ENCODE results near the gene TCP10L.
"Not testable (repeated sequence)": the region's sequence is repeated elsewhere in the genome, so short reads cannot be mapped to it uniquely, and the experiment has no call there.

The TCP10L gene, protein sequence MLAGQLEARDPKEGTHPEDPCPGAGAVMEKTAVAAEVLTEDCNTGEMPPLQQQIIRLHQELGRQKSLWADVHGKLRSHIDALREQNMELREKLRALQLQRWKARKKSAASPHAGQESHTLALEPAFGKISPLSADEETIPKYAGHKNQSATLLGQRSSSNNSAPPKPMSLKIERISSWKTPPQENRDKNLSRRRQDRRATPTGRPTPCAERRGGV

DNA sequence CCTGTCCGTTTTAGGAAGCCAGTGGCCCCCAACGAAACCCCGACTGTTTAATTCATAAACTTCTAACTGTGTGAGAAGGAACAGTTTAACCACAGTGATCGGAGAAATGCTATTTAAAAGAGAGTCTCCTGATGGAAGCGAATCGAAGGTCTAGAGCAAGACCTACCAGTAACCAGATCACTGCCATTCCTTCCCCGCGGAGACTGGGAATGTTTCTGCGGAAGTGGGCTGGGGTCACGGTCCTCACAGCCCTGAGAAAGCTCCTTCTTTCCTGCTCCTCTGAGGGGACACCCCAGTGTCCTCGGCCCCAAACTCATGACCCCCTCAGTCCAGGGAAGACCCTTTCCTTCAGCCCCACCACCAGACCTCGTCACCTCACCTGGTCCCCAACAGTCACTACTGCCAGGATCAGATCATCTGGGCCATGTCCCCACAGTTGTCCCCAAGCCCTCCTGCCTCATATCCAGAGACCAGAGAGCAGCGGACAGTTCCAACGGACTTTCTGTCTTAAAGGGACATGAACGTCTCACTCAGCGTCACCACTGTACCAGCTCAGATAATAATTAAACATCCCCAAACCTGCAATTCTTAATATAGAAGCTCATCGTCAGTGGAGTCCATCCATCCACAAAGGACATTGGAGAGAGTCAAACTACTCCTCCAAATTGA is at the start of gene TCP10L:
TSS of gene TCP10L (minus strand) at position 482 of the 669 bp plus-strand sequence. CDS start 1,219 bp downstream, outside the sequence.
- DNase-seq (ENCODE audit: low spot score), result no peak

DNA sequence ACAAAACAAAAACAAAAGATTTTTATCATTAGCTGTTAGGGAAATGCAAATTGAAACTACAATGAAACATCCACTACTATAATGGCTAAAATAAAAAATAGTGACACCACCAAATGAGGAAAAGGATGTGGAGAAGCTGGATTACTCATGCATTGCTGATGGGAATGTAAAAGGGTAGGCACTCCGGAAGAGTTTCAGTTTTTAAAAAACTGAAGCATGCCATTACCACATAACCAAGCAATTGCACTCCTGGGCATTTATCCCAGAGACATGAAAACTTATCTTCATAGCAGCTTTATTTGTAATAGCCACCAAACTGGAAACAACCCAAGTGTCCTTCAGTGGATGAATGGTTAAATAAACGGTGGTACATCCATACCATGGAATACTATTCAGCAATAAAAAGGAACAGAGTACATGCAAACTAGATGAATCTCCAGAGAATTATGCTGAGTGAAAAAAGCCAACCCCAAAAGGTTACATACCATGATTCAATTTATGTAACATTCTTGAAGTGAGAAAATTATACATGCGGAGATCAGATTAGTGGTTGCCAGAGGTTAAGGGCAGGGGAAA is 41.4 kb upstream of the TCP10L start:
- DNase-seq (ENCODE audit: low spot score), result peak; percentile 30

DNA sequence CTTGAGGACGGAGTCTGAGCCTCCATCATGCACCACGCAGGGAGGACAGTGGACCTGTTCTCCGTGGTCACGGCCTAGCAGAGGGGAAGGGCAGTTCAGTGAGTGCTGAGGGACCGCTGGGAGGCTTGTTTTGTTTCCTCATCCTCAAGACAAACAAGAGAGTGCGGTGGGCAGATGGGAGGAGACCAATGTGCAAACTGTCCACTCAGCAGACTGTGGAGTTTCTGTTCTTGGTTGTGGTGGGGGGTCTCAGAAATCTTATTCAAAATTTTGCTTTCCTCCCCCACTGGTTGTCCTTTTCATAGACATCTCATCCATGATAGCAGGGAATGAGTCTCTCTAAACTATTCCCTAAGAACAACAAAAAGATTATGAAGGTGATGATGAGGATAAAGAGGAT is 32.9 kb upstream of the TCP10L start:
- not testable (repeated sequence) for DNase-seq (ENCODE audit: low spot score)

DNA sequence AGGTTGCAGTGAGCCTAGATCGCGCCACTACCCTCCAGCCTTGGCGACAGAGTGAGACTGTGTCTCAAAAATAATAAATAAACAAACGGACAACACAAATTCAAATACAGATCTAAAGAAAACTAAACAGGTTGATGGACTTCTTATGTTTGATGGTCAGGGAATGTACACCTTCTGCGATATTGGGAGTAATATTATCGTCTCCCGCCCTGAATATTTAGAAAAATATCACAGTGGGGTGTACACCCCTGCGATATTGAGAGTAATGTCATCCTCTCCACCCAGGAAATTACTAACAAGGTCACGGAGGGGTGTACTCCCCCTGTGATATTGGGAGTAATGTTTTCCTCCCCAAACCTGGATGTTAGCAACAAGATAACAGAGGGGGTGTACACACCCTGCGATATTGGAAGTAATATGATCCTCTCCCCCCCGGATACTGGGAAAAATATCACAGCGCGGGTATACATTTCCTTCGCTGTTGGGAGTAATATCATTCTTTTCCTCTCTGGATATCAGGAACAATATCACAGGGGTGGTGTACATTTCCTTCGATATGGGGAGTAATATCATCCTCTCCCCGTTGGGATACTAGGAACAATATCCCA is 28.2 kb upstream of the TCP10L start:
- no peak for DNase-seq (ENCODE audit: low spot score)

DNA sequence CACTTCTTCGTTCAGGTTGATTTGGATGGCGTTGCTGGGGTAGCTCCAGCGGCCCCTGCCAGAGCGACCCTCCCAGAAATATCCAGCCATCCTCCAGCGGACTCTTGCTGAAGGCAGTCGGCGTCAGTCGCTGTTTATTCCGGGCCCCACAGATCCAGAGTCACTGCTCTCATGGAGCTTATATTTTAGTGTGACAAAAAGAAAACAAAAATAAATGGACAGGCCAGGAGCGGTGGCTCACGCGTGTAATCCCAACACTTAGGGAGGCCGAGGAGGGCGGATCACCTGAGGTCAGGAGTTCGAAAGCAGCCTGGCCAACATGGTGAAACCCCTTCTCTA is 27.6 kb upstream of the TCP10L start:
- DNase-seq (ENCODE audit: low spot score), result no peak

DNA sequence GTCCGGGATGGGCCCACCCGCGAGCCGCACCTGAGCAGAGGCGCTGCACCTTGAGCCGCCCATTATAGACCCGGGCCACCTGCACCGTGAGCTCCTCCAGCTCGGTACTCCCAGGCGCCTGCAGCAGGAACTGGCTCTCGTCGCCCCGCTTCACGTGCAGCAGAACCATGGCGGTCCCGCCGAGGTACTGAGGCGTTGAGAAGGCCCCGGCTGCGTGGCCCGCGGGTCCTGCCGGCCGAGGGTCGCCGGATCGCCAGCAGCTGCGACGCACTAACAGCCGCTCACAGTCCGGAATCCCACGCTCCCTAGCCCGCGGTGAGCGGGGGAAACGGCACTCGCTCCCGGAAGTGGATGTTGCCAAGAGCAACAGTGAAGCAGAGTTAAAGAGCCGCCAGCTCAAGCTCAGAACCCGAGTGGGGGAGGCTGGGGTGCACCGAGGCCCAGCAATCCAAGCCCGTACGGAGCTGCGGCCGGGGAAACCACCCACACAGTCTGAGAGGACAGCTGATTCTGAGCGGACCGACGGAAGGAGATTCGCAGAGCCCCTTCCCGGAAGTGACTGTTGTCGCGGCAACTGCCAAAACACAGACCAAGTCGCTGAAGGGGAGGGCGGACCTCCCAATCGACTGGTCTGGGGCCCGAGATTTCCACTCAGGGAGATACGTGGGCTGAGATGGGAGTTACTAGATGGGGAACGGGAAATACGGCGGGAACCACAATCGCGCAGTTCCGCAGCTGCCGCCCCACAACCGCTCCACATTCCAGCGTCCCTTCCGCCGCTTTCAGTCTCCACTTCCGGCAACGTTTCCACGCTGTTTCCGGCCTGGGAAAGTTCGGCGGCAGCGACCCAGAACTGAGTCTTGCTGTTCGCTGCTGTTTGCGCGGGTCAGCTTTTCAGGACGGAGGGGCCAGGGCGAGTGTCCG is 27.0 kb upstream of the TCP10L start, which contains the start of gene CFAP298:
TSS of gene CFAP298 (minus strand) at position 303 of the 924 bp plus-strand sequence. CDS start at position 169, 134 bp downstream.
- DNase-seq (ENCODE audit: low spot score), result peak; percentile 94

DNA sequence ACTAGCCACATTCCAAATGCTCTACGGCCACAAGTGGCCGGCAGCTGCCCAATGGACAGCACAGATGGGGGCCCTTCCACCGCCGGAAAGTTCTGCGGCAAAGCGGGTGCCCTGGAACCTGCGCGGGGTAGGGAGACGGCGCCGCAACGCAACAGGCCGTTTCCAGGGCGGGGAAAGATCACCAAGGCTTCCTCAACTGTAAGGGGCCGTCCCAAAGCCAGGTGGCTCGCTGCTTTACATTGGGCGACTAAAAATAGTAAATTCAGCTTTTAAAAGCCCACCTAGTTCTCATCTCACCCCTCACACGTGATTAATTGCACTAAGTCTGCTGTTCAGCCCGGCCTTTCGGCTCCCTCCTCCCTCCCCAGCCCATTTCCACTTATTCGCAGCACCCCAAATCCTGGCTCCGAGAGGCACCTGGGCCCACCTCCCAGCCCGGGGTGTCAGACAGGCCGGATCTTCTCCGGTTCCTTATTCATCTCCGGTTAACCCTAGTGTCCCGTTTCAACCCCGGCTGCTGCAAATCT is 26.2 kb upstream of the TCP10L start:
- DNase-seq (ENCODE audit: low spot score), result peak; percentile 31

DNA sequence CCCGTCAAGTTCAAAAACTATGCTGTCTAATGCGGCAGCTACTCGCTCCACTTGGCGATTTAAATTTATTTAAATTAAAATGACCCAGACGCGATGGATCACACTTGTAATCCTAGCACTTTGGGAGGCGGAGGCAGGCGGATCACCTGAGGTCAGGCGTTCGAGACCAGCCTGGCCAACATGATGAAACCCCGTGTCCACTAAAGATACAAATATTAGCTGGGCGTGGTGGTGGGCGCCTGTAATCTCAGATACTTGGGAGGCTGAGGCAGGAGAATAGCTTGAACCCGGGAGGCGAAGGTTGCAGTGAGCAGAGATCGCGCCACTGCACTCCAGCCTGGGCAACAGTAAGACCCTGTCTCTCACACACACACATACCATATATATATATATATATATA is 25.6 kb upstream of the TCP10L start:
- DNase-seq (ENCODE audit: low spot score), result not testable (repeated sequence)

DNA sequence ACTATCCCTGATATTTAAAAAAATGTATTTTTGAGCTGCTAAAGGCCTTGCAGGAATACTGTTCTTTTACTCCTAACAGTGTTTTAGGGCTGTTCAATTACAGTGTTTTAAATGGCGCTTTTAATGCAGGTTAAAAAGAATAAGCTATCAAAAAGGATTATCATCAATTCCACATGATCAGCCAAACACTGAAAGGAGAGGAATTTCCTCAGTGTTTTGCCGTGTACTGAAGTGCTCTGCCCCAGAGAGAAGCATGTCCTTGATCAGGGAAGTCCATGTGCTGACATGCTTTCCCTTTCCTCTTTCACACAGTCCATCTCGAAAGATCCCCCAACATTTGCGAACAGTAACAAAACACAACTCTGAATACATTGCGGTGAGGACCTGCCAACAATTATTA is 23.5 kb upstream of the TCP10L start:
- DNase-seq (ENCODE audit: low spot score), result no peak

DNA sequence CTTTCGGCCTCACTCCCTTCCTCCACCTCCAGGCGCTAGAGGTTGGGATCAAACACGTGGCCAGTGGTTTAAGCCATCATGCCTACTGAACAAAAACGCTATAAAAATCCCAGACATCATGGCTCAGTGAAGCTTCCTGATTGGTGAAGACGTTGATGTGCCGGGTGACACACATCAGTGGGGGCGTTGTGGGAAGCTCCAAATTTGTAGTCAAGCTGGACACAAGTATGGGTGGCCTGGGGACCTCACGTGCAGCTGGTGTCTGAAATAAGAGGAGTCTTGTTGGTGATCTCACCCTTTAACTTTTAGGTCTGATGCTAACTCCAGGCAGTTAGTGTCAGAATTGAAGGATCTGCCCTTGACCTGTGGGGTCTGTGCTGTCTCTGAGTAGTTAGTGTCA is 20.1 kb upstream of the TCP10L start:
- DNase-seq (ENCODE audit: low spot score), result no peak

DNA sequence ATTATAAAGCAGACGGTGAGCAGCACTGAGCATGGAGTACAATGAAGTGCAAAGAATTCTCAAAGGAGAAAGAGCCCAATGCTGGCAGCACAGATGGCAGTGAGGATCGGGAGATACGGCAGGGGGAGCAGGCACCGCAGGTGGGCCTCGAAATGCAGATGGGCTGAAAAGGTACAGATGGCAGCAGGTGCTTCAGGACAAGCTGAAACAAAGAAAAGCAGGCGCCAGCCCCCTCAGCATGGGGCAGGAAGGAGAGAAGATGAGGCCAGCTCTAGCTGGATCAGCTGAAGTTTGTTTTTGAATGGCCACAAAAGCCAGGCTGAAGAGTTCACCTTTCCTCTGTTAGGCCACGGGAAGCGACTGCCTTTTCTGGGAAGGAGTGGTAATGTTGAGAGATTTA is 19.1 kb upstream of the TCP10L start:
- no peak for DNase-seq (ENCODE audit: low spot score)

DNA sequence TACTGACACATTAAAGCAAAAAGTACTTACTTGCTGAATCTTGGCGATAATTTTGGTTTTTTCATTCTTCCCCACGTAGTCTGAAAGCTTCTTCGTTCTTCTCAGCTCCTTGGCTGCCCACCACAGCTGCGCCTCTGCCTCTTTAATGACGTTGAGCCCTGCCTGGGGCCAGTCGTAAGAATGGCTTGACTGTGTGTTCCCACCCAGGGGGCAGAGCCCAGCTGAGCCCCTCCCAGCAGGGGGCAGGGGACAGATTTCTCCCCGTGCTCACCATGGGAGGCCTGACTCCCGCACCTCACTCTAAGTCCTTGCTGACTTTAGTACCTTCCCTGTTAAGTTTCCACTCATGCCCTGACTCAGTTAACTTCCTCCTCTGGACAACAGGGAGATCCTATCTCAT is 17.8 kb upstream of the TCP10L start:
- no peak for DNase-seq (ENCODE audit: low spot score)

DNA sequence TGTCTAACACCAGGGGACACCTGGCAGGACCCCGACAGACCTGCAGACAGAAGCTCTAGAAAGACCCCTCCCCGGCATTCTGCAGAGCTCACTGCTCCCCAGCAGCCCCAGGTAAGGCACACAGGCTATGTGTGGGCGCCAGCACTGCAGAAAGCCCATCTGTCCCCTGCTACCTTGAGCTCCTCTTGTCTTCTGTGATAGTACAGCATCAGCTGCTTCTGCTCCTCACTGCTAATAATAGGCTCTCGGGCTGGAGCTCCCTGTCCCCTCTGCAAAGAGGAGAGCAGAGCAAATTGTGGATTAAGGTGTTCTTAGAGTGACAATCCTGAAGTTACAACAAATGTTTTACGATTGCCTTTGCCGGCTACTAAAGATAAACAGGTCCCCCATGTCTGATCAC is 16.8 kb upstream of the TCP10L start:
- DNase-seq (ENCODE audit: low spot score), result no peak

DNA sequence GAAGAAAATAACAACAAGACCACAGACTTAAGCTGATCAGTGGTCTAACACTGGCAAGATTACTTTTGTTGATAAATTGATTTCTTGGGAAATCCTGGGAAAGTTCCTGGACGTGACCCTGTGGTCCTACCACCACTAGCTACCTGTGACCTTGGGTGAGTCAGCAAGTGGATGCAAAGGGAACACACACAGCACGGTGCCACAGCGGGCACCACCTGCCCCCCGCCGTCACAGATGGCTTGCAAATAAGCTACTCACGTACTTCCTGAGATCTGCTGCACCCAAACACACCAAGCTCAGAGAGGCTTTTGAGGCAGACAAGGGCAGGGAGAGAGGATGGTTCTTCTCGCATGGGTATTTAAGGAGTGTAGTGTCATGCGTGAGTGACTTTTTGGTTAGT is 14.2 kb upstream of the TCP10L start:
- no peak for DNase-seq (ENCODE audit: low spot score)

DNA sequence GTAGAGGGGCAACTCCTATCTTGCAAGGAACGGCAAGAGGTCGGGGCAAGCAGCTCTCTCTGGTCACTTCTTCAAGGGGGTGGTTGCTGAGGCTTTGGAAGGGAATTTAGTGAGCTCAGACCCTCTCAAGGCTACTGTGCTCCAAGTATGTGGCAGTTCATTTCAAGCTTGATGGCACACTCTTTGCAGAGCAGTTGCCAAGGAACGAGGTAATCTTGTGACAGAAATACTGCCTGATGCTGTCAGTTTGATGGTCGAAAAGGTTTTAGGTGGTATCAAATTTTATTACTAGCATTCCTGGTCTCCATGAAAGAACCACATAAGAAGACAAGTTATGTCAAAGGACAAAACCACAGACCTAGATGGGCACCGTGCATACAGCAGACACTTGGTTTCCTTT is 13.8 kb upstream of the TCP10L start:
- no peak for DNase-seq (ENCODE audit: low spot score)

DNA sequence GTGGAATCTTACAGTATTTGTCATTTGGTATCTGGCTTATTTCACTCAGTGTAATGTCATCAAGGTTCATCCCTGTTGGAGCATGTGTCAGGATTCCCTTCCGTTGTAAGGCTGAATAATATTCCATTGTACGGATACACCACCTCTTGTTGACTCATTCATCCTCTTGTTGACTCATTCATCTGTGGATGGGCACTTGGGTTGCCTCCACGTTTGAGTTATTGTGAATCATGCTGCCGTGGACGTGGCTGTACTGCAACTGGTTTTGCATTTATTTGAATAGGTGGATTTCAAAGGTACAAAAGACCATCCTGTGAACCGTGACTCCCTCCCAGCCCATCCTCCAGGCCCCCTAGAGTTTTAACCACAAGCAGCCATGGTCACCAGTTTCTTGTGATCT is 11.9 kb upstream of the TCP10L start:
- DNase-seq (ENCODE audit: low spot score), result peak; percentile 70

DNA sequence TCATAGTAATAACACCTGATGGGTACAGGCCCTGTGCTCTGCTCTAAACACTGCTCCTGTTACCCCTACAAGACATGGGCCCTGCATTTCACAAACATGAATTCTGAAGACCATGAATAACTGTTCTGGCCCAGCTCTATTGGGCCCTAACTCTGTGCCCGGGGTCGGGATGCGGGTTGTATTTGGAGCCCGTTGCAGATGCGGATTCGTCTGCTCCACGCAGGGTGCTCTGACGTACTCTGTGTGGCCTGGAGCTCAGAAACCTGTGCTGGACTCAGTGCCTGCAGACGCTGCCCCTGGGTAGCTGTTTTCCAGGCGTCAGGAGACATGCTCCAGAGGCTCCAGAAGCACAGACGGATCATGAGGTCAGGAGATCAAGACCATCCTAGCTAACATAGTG is 10.1 kb upstream of the TCP10L start:
- DNase-seq (ENCODE audit: low spot score), result no peak

DNA sequence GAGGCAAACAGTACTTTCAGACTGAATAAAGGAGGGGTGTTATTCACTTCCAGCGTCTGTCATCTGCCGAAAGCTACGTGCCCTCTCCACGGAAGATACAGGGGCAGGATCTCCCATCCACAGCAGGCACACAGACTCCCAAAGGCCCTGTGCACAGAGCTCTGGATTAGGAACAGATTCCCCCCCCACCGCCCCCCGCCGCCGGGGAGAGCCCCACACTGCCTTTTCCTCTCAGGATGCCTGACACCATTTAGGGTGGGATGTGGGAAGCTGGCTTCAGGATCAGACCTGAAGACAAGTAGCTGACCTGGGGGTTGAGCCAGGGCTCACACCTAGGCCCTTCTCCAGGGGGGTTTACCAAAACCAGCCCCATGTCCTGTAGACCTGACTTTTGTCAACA is 8.4 kb upstream of the TCP10L start:
- DNase-seq (ENCODE audit: low spot score), result no peak

DNA sequence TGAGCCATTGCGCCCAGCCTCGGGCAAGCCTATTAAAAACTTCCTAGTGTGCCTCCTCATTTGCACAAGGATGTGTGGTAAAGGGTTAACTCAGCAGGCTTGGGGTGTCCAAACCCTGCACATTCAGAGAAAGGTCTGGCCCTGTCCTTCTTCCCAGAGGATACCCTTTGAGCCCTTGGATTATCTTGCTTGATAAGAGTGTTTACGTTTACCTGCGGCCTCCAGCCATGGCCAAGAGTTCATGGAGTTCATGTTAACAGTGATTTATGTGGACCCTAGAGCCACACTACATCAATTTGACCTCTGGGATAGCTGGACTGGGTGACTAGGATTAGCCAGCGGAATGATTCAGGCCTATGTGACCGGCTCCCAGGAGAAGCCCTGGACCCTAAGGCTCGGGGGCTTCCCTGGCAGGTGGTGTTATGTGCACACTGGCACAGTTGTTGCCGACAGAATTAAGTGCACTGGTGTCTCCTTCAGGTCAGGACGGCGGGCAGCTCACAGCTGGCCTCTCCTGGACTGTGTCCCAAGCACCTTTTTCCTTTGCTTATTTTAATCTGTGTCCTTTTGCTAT is 7.7 kb upstream of the TCP10L start:
- no peak for DNase-seq (ENCODE audit: low spot score)

DNA sequence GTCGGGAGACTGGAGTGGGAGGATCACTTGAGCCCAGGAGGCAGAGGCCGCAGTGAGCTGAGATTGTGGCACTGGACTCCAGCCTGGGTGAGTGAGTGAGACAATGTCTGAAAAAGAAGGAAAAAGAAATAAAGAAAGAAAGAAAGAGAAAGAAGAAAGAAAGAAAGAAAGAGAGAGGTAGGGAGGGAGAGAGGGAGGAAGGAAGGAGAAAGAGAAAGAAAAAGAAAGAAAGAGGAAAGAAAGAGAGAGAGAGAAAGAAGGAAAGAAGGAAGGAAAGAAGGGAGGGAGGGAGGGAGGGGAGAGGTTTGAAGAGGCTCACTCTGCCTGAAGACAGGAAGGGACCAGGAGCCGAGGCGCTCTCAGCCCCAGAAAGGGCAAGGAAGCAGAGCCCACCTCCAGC is 4.8 kb upstream of the TCP10L start:
- no peak for DNase-seq (ENCODE audit: low spot score)

DNA sequence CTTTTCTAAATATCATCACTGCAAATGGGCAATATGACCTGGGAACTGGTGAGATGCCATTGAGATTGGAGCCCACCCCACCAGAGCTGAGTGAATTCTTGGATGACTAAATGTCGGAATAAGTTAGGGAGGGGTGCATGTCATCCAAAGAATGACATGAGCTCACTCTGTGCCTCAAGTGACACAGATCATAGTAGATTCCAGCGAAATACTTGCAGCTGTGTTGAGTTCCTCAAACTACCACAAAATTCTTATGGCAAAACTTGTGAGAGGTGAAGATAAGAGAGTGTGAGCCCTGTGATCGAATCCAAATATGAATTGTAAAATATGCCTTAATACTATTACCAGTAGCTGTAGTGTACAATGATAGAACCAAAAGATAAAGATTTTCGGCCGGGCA is 2.3 kb upstream of the TCP10L start:
- DNase-seq (ENCODE audit: low spot score), result no peak

DNA sequence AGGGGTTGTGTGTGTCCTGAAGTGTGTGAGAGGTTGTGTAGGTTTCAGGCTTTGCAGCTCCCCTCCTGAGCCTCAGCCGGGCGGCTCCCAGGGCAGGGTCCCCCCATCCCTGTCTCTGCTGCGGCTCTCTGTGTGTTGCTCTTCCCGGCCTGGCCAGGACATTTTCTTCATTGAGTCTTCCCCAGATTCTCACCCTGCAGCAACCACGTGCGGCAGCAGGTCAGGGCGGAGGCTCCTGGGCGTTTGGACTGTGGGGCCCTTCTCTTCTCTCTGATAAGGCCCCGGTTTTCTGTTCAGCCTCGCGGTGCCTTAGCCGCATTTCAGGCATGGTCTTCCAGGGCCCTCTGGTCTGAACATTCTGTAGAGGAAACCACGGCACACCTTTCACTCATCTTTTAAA is 1.8 kb upstream of the TCP10L start:
- DNase-seq (ENCODE audit: low spot score), result no peak
